Activated CD4-positive, alpha-beta T cell treated with anti-CD3 and anti-CD28 coated beads for 1 hour (primary cell): ENCODE results near the gene CLIP4.
"Not testable (repeated sequence)": the region's sequence is repeated elsewhere in the genome, so short reads cannot be mapped to it uniquely, and the experiment has no call there.

Source experiments
- DNase-seq: peaks from one replicate; pipeline ENCODE4 v3.0.0-alpha.2; 2020

The CLIP4 gene

DNA sequence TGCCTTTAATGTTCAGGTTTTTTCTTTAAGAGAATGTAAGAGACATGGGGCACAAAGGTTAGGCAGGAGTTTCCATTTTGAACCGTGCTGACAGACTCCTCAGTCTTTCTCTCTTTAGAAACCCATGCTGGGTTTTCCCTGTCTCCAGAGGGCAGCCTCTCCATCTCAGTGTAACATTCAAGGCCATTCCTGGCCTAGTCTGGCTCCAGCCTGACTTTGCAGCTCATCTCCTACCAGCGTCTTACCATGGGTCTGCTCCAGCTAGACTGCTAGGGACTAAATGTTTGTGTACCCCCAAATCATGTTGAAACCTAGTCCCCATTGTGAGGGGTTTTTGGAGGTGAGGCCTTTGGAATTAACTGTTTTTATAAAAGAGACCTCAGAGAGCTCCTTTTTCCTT lies 9.8 kb upstream of the CLIP4 start:
- DNase-seq = no peak

DNA sequence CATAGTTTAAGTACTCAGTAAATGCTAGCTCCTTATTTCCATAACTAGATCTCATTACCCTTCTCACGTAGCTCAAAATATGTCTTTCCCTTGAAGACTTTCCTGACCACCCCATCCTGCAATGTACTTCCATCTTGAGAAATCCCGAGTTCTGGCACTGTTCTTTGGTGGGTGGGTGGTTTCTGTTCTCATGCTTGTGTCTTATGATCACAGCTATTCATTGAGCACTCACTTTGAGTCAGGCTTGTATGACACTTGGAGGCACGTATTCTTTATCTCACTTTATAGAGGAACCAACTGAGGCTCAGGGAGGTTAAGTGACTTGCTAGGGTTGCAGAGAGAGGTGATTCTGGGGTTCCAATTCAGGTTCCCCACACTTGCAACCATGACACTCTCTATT lies 9.0 kb upstream of the CLIP4 start:
- no peak for DNase-seq

DNA sequence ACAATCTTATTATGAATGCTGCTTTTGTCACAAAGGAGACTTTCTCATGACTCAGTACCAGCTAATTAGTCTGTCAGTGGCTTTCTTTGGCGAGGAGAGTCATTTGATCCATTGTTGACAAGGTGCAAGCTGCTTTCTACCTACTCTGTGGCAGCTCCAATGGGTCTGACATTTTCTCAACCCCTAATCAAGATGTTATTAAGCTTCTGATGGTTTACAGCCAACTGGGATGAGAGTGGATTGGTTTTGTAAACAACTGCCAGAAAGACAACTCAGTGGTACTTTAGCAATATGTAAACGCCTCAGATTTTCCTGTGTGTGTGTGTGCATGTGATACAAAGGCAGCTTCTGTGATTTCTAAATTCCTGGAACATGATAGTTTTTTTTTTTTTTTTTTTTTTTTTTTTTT lies 8.2 kb upstream of the CLIP4 start:
- DNase-seq = no peak

DNA sequence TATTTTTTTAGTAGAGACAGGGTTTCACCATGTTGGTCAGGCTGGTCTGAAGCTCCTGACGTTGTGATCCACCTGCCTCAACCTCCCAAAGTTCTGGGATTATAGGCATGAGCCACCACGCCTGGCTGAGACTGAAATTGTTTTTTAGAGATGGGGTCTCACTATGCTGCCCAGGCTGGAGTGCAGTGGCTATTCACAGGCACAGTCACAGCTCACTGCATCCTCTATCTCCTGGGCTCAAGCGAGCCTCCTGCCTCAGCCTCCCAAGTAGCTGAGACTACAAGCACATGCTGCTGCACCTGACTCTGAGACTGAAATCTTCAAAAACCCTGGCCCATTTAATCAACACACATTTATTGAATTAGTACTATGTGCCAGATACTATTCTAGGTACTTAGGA lies 7.7 kb upstream of the CLIP4 start:
- not testable (repeated sequence) for DNase-seq

DNA sequence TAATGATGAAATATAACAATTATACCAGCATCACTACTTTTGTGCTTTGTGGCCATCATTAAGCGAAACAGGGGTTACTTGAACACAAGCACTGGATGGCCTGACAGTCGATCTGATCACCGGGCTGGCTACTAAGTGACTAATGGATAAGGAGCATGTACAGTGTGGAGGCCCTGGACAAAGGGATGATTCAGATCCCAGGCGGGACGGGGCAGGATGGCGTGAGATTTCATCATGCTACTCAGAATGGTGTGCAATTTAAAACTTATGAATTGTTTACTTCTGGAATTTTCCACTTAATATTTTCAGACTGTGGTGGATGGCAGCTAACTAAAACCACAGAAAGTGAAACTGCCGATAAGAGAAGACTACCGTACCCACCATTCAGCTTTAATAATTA lies 7.0 kb upstream of the CLIP4 start:
- DNase-seq = no peak

DNA sequence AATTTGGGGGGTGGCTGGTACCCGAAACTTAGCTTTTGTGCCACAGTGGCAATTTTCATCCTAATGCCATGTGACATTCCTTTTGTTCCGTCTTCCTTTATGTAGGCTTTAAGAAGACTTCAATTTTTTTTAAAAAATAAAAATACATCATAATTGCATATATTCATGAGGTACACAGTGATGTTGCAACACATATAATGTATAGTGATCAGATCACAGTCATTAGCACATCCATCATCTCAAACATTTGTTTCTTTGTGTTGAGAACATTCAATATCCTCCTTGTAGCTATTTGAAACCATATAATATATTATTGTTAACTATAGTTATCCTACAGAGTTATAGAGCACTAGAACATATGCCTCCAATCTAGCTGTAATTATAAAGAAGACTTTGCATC lies 6.0 kb upstream of the CLIP4 start:
- DNase-seq = no peak

DNA sequence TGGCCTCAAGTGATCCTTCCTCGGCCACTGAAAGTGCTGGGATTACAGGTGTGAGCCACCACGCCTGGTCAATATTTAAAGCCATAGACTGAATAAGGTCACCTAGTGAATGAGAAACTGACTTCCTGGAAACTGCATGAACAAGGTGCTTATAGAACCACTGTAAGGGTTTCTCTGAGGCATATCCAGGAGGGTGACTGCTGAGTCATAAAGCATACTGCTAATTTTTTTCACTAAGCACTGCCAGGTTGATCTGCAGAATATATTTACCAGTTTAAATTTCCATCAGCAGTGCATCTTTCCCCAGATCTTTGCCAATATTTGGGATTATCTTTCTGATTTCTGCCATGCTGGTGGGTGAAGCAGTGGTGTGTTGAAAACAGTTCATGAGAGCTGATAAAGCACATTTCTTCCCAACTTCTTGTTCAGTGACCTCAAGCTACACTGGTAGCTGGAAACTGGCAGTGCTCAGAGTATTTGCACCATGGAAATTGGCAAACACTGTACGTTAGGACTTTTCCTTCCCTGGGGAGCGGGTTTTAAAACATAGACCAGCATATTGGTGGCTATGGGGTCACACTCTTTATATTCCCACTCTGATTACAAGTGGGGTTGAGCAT lies 4.2 kb upstream of the CLIP4 start:
- DNase-seq = no peak

DNA sequence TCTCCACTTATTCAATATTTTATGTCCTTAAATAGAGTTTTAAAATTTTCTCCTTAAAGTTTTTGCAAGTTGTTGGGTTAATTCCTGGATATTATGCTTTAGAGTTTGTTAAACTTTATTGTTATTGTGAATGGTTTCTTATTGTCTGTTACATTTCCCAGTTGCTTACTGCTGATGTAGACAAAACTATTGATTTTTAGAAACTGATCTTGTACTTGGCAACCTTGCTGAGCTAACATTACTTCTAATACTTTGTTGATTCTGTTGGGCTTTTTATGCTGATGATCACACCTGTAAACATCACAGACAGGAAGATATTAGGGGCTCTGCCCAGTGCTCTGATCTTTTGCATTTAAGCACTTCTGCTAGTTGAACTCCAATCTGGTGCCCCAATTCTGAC lies 2.8 kb upstream of the CLIP4 start:
- DNase-seq = no peak

DNA sequence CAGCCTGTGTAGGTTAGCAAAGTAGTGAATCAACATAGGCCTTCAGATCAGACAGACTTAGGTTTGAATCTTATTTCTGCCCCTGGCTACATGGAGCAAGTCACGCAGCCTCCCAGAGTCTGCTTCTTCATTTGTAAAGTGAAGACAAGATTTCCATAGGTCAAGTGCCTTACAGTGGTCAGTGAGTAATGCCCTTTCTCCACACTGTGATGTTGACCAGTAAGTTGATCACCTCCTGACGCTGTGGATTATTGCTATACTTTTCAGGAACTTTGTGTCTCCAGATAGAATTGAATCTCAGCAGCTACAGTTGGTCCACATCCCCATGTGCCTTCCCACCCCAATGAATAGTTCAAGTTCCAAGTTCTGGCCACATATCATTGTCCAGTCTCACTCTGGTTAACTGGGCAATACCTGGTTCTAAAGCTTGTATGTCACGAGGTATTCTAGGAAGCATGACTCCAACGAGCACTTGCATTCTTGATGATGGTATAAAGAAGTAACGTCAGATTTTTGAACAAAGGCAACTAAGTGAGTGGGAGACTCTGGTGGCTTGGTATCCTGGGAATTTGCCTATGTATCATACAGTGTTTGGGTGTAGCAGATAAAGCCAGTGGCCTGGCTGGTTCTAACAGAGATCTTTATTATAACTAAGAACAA lies 2.1 kb upstream of the CLIP4 start:
- no peak for DNase-seq

DNA sequence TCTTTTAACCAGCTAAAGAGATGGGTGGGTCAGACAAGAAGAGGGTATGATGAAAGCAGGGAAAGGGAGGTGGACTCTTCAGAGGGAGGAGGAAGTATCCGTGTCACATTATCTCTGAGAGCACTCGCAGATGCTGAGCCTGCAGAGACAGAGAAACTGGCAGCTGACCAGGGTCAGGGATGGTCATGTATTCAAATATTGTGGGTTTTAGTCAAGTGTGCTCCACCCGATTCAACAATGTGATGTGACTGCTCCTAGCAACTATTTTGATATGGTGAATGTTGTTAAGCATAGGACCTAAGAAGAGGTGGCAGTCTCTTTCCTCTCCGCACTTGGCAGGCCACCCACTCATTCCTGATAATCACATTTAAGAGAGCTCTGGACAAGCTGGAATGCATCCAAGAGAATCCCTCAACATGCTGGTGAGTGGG lies 1.3 kb upstream of the CLIP4 start:
- DNase-seq = no peak

DNA sequence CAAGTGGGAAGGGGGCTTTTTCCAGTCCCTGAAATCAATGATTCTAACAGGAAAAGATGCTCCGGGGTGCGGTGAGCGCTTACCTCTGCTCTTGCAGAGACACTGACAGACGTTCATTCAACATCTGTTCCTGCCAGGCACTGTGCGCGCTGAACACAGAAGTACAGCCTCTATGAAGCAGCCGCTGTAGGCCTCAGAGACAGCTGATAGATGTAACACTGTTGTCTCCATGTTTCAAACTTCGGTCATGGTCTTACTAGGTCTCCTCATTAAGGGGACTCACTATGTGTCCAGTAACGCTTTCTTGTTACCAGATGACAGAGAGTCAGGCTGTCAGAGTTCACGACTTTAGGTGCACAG lies 649 bp upstream of the CLIP4 start:
- no peak for DNase-seq

DNA sequence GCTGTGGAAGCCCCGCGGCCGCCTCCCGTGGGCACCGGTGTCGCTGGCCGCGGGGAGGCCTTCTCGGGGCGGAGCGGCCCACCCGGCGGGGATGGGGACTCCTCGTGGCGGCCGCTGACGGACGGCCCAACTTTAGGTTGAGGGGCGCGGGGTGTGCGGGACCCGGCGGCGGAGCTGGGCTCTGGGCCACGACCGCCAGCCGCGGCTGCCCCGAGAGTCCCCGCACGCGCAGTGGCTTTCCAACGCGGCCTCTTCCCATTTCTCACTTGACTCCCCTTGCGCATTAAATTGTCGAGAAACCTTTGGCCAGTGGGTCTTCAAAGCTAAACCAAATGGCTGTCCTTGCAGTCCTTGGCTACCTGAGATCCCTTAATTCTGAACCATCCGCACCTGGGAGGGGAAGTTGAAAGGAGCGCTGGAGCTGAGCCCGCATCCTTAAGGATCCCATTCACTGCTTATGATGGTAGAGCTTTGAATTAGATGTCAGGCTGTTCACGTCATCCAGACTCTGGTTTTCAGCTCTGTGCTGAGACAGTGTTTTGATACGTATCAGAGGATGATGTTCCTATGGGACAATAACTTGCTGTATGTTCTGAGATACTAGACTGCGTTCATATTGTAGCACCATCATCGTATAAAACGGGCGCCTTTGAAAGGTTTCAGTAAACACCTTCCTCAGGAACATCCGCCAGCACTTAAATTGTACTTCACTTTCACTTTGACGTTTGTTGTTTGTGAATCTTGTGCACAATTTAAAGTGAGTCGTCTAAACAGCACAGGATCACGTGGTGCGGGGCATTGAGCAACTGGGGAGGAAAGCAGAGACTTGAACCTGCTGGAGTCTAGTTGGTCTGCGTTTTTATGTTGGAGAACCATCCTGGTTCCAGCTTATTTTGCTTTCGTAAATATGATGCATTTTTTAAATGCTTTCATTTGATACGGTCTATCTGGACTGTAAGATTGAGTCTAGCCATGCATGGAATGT lies 874 bp downstream of the CLIP4 start:
- DNase-seq = peak; percentile 39

DNA sequence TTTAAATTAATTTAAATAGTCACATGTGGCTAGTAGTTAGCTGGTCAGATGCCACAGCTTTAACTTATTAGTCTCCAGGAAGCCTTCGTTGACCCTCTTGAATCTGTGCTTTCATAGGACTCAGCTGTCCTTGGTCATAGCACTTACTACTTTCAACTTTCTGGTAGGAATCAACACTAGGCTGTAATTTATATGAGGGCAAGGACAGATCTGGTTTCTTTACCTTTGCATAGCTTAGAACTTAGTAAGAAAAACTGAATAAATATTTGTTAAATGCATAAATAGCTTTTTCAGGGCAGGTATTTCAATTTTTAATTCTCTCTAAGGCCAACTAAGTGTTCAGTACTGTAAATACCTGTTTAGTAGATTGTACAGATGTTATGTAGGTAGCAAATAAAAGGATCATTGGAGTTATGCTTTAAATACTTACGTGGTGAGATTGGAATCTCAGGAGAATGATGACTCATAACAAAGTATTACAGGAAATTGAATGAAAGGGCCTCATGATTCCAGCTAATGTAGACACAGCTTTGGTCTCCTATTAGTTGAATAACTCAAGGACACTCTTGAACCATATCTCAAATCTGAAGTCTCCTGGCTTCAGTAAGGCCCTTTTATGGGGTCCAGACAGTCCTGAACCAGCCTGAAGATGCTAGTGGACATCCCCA lies 2.6 kb downstream of the CLIP4 start:
- DNase-seq = no peak

DNA sequence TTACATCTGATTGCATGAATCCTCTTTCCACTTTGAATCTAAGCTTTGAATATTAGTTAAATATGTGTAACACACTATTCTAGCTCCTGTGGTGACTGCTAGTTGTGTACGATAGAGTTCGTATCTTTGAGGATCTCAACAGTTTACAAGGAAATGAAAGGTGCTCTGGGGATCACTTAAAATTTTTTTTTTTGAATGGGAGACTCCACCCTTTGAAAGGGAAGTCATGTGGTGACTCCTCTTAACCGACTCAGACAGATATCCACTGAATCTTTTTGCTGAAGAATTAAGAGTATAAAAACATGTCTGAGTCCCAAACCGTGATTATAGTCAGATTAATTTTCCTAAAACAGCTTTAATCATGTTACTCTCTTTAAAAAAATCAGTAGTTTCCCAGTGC lies 4.0 kb downstream of the CLIP4 start:
- no peak for DNase-seq

DNA sequence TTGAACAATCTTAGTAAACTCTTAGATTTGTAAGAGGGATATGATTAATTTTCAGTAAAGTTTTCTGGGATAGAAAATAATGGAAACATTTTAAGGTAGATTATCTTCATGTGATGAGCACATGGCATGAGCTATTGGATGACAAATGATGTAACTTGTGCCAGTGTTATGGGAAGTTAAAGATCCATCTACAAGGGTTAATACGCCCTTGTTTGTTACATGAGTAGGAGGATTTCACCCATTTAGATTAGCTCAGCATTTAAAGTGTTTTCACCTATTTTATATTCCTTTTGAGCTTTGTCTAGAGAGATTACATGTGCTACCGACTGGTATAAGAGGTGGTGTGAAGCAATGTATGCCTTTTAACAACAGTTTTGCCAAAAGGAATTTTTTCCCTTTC lies 5.6 kb downstream of the CLIP4 start:
- no peak for DNase-seq

DNA sequence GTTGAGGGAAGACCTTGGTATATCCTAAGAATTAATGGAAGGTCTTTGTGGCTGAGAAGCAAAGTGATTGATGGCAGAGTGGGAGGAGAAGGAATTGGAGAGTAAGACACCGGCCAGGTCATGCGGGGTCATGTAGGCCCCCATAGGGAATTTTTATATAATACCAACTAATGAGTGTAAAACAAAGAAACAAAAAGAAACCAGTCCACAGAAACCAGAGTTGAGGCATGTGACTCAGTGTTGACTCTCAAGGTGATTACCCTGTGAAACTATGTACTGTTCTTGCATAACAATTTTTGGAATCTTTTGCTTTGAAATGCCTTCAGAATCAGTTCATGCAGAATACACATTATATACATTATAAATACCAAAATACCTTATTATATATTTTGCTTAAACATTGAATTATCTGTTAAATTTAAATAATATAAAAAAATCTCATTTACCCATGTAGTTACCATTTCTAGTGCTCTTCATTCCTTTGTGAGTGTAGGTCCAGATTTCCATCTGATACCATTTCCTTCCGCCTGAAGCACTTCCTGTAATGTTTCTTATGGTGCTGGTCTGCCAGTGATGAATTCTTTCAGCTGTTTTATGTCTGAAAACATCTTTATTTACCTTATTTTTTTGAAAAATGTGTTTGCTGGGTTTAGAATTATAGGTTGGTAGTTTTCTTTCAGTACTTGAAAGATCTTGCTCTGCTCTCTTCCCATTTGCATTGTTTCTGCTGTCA lies 8.6 kb downstream of the CLIP4 start:
- no peak for DNase-seq

DNA sequence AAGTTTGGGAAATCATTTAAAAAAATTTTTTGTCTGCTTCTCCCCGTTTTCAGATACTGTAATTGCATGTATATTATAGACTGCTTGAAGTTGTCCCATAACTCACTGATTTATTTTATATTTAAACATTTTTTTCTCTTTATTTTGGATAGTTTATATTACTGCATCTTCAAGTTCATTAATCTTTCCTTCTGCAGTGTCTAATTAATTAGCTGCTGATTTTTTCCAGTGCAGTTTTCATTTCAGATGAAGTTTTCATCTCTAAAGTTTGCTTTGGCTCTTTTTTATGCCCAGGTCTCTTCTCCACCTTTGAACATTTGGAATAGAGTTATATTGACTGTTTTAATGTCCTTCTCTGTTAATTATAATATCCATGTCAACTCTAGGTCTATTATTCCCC lies 9.3 kb downstream of the CLIP4 start:
- no peak for DNase-seq

DNA sequence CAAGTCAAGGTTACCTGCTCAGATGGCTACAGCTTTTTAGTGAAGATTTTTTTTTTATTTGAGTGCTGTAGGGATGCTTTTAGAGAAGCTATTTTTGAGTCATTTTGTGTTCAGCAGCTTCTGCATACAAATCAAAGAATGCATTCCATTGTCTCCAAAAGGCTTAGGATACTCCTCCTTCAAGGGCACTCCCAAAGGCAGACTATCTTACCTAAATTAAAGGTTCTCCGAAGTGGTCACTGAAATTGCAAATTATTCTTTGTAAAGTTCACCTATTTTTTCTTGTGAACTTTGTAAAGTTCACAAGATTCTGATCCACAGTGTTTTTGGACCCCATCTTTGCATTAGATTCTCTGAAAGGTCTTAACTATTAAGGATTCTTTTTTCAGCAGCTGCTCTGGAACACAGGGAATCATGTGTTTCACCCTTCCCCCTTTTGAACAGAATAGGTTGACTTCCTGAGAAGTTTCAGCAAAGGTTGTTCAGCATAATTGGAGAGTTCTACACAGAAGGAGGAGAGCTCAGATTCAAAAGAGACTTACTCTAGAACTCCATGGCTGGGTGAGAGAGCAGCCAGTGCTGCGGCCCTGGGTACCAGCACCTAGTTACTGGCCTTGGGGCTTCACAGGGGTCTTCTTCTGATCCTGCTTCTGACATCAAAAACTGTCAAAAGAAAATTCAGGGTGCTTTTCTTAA lies 14.5 kb downstream of the CLIP4 start:
- no peak for DNase-seq

DNA sequence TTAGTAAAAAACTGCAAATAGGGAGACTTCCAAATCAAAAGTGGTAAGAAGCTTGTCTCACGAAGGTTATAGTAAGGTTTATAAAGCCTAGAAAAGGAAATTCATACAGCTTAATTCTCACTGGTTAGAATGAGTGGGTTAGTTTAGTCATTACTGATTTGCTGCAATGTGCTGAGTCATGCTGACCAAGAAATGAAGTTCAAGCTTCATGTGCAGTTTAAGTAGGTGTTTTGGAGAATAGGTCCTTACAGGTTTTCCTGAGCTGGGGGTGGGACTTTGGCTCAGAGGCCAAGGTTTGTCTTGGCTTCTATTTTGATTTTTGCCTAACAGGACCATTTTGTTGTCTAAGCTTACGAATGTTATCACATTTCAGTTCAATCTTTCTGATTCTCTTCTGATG lies 15.1 kb downstream of the CLIP4 start:
- no peak for DNase-seq

DNA sequence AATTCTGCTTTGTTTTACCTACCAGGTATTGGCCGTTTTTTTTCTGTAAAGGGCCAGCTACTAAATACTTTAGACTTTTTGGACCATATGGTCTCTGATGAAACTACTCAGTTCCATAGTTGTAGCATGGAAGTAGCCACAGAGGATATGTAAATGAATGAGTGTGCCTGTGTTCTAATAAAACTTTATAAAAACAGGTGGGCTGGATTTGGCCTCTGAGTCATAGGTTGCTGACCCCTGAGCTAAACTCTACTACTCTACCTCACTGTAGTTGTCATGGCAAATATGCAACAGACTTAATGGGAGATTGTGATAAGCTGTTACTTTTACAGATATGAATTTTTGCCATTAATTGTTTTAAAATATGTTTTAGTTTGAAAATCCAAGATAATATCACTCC lies 19.7 kb downstream of the CLIP4 start:
- no peak for DNase-seq

DNA sequence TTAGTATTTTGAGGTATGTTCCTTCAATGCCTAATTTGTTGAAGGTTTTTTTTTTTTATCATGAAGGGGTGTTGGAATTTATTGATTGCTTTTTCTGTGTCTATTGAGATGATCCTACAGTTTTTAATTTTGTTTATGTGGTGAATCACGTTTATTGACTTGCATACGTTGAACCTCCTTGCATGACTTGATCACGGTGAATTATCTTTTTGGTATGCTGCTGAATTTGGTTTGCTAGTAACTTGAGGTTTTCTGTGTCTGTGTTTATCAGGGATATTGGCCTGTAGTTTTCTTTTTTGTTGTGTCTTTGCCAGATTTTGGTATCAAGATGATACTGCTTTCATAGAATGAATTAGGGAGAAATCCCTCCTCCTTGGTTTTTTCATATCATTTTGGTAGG lies 23.9 kb downstream of the CLIP4 start:
- no peak for DNase-seq

DNA sequence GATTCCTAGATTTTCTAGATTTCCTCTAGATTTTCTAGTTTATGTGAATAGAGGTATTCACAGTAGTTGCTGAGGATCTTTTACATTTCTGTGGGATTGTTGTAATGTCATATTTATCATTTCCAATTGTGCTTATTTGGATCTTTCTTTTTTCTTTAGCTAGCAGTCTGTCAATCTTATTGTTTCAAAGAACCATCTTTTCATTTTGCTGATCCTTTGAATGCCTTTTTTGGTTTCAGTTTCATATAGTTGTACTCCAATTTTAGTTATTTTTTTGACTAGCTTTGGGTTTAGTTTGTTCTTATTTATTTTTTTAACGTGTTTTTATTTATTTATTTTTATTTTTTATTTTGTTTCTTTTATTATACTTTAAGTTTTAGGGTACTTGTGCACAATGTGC lies 24.5 kb downstream of the CLIP4 start:
- no peak for DNase-seq
